ENCODE results near the gene CDC73.

CDC73 gene

GRCh38 chr1:193176788-193177187 is 55.0 kb downstream of the CDC73 start:
- TF ChIP-seq MAX (IDR thresholded peaks at IDR 0.05) = no peak
- no peak for TF ChIP-seq CREB1 (IDR thresholded peaks at IDR 0.05; ENCODE audit: low read depth)
- TF ChIP-seq EGR1 (IDR thresholded peaks at IDR 0.05) = no peak
- TF ChIP-seq TAF1 (IDR thresholded peaks at IDR 0.05; ENCODE audit: low read depth) = no peak
- TF ChIP-seq RAD21 (IDR thresholded peaks at IDR 0.05; ENCODE audit: low read depth) = no peak
- no peak for TF ChIP-seq EP300 (IDR thresholded peaks at IDR 0.05; ENCODE audit: borderline replicate concordance)
- TF ChIP-seq TEAD4 (IDR thresholded peaks at IDR 0.05) = no peak
- TF ChIP-seq CEBPB (IDR thresholded peaks at IDR 0.05) = no peak
- TF ChIP-seq ZBTB7A (IDR thresholded peaks at IDR 0.05; ENCODE audit: low read depth) = no peak
- TF ChIP-seq FOXM1 (IDR thresholded peaks at IDR 0.05; ENCODE audit: borderline replicate concordance, low read depth) = no peak
- no peak for TF ChIP-seq NFIC (IDR thresholded peaks at IDR 0.05)
- no peak for TF ChIP-seq TCF12 (IDR thresholded peaks at IDR 0.05; ENCODE audit: low read depth)
- no peak for TF ChIP-seq USF1 (IDR thresholded peaks at IDR 0.05)
- TF ChIP-seq REST (IDR thresholded peaks at IDR 0.05; ENCODE audit: low read depth) = no peak
- TF ChIP-seq YY1 (IDR thresholded peaks at IDR 0.05; ENCODE audit: low read depth) = no peak

- TF ChIP-seq EP300 (IDR thresholded peaks at IDR 0.05; ENCODE audit: borderline replicate concordance) (no peak), FOXM1 (IDR thresholded peaks at IDR 0.05; ENCODE audit: borderline replicate concordance, low read depth) (no peak), REST (IDR thresholded peaks at IDR 0.05; ENCODE audit: low read depth) (no peak), NFIC (IDR thresholded peaks at IDR 0.05) (0 out of 2 replicates have a peak, but pooled peaks have one; percentile 14), TAF1 (IDR thresholded peaks at IDR 0.05; ENCODE audit: low read depth) (no peak), TEAD4 (IDR thresholded peaks at IDR 0.05) (no peak), EGR1 (IDR thresholded peaks at IDR 0.05) (no peak)
Observed at GRCh38 chr1:193179094-193179493, 57.3 kb downstream of the CDC73 start.

- no peak for TF ChIP-seq CREB1 (IDR thresholded peaks at IDR 0.05; ENCODE audit: low read depth)
- no peak for TF ChIP-seq USF1 (IDR thresholded peaks at IDR 0.05)
- TF ChIP-seq TEAD4 (IDR thresholded peaks at IDR 0.05) = no peak
- no peak for TF ChIP-seq RAD21 (IDR thresholded peaks at IDR 0.05; ENCODE audit: low read depth)
- no peak for TF ChIP-seq FOXM1 (IDR thresholded peaks at IDR 0.05; ENCODE audit: borderline replicate concordance, low read depth)
- no peak for TF ChIP-seq EP300 (IDR thresholded peaks at IDR 0.05; ENCODE audit: borderline replicate concordance)
- no peak for TF ChIP-seq CEBPB (IDR thresholded peaks at IDR 0.05)
- no peak for TF ChIP-seq EGR1 (IDR thresholded peaks at IDR 0.05)
- no peak for TF ChIP-seq TAF1 (IDR thresholded peaks at IDR 0.05; ENCODE audit: low read depth)
- no peak for TF ChIP-seq NFIC (IDR thresholded peaks at IDR 0.05)
- no peak for TF ChIP-seq MAX (IDR thresholded peaks at IDR 0.05)
- TF ChIP-seq YY1 (IDR thresholded peaks at IDR 0.05; ENCODE audit: low read depth) = no peak
- TF ChIP-seq REST (IDR thresholded peaks at IDR 0.05; ENCODE audit: low read depth) = no peak
- no peak for TF ChIP-seq TCF12 (IDR thresholded peaks at IDR 0.05; ENCODE audit: low read depth)
- no peak for TF ChIP-seq ZBTB7A (IDR thresholded peaks at IDR 0.05; ENCODE audit: low read depth)
Observed at GRCh38 chr1:193181536-193181935, 59.7 kb downstream of the CDC73 start.

- TF ChIP-seq ZBTB7A (IDR thresholded peaks at IDR 0.05; ENCODE audit: low read depth) (no peak), CEBPB (IDR thresholded peaks at IDR 0.05) (no peak), TEAD4 (IDR thresholded peaks at IDR 0.05) (no peak), YY1 (IDR thresholded peaks at IDR 0.05; ENCODE audit: low read depth) (no peak), MAX (IDR thresholded peaks at IDR 0.05) (no peak), FOXM1 (IDR thresholded peaks at IDR 0.05; ENCODE audit: borderline replicate concordance, low read depth) (no peak), RAD21 (IDR thresholded peaks at IDR 0.05; ENCODE audit: low read depth) (no peak), TCF12 (IDR thresholded peaks at IDR 0.05; ENCODE audit: low read depth) (no peak), TAF1 (IDR thresholded peaks at IDR 0.05; ENCODE audit: low read depth) (no peak), REST (IDR thresholded peaks at IDR 0.05; ENCODE audit: low read depth) (no peak), USF1 (IDR thresholded peaks at IDR 0.05) (no peak)
Observed at GRCh38 chr1:193181985-193182384, 60.2 kb downstream of the CDC73 start.

Data from Ishikawa (cell line).